HG02798 (cell line): ENCODE data around the gene ZNF407.
"Not testable (repeated sequence)": the region's sequence is repeated elsewhere in the genome, so short reads cannot be mapped to it uniquely, and the experiment has no call there.

Experiments used
- ATAC-seq: cut with Tn5 transposase; IDR thresholded peaks from one replicate; pipeline ENCODE4 v1.9.1; 2021; ENCODE audit warnings: mild to moderate bottlenecking; ENCODE audit not compliant: unreplicated experiment, poor library complexity

The ZNF407 gene

DNA sequence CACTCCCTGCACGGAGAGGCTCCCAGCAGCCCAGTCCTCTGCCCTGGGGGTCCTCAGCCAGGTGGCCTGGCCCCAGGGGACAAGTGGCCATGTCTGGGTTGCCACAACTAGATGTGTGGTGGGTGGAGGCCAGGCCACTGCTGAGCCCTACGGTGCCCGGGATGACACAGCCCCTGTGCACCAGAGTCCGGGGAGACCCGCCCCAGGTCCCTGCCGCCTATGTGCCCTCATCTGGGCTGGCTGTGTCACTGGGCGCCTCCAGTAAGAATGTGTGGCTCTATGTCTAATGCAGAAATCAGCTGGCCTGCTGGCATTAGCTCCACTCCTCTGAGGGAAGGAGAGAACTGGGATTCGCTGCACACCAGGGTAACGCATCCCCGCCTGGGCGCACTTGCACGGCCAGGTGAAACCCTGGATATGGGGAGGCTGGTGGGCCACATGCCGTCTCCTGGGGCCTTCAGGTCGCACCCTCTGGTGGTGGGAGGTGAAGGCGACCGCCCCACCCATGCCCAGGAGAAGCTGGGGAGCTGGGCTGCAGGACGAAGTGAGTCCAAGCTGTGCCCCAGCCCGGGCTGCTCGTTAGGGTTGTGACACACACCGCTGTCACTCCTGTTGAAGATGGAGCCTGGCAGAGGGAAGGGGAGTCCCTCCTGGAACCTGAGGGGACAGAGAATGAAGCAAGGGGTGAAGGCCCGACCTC, 475.2 kb downstream of the ZNF407 start:
- no peak for ATAC-seq

DNA sequence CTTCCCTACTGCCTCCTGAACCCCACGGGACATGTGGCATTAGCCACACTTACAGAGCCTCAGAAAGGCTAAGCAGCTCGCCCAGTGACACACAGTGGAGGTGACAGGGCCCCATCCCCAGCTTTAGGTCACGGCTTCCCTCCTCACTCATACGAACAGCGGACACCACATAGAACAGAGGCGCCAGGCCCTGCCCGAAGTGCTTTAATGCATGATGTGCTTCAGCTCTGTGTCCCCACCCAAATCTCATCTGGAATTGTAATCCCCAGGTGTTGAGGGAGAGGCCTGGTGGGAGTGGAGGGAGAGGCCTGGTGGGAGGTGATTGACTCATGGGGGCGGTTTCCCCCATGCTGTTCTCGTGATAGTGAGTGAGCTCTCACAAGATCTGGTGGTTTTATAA, 476.0 kb downstream of the ZNF407 start:
- ATAC-seq = no peak

DNA sequence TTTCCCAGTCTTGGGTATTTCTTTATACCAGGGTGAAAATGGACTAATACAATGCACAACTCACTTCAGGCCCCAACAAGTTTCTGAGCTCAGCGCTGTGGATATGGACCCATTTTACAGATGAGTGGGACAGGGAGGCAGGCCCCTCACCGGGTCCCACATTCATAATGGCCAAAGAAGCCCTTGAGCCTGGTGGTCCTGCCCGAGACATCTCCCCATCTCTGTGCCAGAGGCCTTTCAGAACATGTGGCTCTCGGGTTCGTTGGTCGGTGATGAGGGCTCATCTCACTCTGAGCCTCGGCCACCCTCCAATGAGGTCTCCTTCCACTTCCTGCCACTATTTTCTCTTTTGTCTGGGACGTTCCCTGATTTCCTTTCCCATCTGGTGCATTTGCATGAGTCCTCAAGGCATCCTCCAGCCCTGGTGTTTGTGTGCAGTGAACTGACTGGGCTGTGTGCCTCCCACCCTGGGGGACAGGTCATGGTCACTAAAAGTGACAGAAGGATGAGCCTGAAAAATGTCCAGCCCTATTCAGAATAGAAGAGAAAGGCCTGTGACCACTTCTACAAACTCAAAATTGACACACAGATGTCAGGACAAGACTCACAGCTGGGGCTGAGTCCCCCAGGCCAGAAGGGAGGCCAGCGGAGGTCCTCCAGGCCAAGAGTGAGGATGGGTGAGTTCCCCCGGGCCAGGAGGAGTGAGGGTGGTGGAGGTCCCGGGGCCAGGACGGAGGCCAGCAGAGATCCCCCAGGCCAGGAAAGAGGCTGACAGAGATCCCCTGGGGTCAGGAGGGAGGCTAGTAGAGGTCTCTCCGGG, 476.7 kb downstream of the ZNF407 start:
- ATAC-seq = no peak

DNA sequence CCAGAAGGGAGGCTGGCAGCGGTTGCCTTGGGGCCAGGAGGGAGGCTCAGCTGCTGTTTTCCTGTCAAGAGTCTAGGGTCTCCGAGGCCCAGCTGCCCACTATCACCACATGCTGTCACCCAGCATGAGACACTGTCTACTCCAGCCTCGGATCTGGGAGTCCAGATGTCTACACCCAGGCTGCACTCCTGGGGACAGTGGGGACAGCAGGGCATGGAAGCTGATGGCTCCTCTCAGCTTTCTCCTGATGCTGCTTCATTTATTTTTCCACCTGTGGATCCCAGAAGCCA, 477.3 kb downstream of the ZNF407 start:
- ATAC-seq = no peak

DNA sequence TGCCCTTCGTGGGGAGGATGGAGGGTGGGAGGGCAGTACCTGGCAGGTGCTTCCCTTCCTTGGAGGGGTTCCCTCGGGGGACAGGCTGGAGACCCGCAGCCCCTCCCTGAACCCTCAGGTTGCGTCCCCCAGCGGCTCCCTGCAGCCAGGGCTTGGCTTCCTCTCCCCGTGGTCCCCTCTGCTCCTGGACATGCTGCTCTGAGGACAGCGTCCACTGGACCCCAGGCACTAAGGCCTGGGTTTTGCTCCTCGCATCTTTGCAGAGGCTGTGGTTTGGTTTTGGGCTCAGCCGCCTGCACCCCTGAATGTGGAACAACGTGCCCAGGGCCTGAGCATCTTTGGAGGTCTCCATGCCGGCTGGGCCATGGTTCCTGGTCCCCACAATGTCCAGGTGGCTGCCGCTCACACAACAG, 477.8 kb downstream of the ZNF407 start:
- ATAC-seq = no peak

DNA sequence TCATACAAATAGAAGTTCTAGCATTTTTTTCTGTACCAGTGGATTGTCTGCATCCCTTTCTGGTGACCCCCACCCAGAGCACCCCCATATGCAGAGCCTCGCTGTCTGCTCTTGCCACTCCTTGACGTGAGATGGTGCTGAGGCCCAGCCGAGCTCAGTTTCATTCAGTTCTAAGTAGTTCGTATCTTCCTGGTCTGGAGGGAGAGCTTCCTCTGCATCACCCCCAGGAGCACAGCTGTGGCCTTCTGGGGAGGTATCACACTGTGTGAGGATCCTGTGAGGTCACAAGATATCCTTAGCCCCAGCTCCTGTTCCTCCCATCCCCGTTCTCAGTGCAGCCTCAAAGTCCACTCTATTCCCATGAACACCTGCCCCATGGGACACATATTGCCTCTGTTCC, 478.6 kb downstream of the ZNF407 start:
- ATAC-seq = no peak

DNA sequence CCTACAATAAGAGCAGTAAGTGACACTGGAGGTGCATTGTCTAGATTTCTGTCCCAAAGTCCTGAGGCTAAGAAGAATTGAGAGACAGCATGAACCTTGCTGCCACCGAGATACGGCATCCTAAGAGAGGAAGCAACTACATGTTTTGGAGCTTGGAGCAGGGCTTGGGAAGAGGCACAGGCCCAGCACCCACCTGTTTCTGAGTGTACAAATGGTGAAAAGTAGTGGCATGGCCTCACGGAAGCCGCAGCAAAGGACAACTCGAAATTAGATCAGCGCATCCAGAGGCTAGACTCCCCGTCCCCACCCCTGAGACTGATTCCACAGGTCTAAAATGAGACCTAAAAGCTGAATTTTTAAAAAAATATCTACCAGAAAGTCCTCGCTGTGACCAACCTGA, 483.8 kb downstream of the ZNF407 start:
- no peak for ATAC-seq

DNA sequence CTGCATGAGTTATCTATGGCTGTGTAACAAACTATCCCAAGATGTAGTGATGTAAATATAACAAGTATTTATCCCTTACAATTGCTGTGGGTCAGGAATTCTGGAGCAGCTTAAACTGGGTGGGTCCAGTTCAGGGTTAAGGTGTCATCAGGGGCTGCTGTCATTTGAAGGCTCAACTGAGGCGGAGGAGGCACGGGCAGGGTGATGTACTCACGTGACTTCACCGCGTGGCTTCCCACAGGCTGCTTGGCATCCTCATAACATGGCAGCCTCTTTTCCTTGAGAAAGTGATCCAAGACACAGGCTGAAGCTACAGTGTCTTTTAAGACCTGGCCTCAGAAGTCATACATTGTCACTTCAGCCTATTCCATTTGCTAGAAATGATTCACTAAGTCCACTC, 485.5 kb downstream of the ZNF407 start:
- no peak for ATAC-seq

DNA sequence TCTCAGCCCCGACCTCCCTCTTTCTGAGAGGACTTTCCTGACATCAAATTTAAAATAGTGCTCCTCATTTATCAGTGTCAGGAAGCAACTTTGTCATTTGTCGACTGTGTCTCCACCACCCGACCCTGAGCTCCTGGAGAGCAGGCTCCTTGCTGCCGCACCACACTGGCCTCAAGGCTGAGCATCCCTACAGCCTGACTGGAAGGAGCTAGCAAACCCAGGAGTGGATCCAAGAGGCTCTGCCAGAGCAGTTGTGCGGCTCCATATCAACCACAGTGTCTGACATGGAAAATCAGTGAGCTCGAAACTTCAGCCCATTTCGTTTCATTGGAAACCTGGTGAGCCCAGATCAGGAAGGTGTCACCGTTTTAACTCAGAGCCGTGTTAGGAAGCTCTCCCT, 486.1 kb downstream of the ZNF407 start:
- no peak for ATAC-seq

DNA sequence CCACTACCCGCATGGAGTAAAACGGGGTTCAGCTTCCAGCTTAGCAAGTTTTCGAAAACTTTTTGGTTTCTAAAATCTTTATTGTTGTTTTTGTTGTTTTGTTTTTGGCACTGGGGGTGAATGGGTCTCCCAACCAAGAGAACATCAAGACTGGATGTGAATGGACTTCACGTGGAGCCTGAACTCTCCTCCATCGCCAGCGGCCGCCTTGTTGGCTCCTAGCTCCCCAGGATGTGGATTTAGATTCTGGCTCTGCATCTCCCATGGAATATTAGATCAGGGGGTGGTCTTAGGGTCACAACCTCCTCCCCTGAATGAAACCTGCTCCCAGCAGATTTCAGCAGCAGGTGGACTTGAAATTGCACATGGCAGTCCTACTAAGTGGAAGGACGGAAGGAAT, 488.0 kb downstream of the ZNF407 start:
- not testable (repeated sequence) for ATAC-seq

DNA sequence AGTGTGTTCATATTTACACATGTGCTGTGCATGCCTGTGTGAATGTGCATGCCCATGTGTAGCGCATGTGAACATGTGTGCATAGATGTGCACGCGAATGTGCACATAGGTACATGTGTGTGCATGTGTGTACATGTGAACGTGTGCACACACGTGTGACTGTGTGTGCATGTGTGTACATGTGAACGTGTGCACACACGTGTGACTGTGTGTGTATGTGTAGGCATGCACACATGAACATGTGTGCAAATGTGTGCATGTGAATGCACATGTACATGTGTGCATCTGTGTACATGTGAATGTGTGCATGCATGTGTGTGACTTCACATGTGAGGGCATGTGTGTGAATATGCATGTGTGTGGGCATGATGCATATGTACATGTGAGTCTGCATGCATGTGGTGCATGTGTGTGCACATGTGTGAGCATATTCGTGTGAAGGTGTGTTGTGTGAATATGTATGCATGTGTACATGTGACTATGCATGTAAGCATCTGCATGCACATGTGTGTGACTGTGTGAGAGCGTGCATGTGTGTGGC, 488.9 kb downstream of the ZNF407 start:
- no peak for ATAC-seq

DNA sequence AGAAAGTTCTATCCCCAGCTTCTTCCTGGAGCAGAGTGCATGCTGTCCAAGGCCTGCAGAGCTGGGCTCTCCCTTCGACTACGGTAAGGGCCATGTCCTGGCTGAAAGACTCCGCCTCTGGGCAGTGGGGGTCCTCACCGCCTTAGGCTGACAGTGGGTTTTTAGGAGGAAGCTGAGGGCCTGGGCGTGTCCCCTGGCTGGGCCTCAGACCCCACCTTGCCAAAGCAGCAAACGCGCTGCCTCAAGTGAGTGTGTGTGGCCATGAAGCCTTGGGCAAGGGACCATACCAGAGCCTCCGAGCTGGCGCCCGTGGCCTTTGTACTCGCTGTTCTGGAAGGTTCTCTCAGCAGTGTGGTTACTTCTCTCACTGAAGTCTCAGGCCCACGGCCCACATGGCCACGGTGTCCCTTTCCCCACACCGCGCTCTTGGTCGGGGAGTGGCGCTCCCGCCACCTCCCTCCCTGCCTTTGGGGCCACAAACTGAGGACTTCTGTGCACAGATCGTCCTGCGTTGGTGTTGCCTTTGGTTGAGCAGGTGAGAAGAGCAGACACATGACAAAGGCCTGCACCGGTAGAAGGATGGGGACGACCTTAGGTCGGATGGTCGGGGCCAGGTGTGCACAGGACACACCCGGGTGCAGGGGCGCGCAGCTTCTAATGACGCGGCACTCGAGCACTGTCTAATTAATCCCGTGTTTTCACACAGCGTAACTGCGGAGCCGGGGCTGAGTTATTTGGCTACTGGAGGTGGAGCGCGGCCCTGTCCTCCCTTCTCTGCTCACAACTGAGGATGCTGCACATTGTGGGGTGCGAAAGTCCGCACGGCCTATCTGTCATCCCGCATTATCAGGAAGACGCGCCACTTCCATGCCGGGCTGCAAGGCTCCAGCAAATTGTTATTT, 489.7 kb downstream of the ZNF407 start:
- ATAC-seq = no peak

DNA sequence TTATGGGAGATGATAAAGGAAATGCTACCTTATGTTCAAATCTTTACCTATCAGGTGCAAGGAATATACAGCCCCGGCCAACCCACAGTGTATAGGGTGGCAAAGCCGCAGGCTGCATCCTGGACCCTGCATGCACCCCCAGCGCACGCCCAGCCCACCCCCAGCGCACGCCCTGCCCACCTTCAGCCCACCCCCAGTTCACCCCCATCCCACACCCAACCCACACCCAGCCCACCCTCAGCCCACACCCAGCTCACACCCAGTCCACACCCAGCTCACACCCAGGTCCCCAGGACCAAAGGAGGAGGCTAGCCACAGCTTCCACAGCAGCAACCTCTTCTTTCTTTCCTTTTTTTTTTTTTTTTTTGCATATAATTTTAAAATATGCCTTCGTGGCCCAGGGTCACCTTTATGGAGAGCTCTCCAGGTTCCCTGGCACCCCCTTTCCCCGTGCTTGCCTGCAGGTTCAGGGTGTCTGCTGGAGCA, 490.4 kb downstream of the ZNF407 start:
- ATAC-seq = no peak

DNA sequence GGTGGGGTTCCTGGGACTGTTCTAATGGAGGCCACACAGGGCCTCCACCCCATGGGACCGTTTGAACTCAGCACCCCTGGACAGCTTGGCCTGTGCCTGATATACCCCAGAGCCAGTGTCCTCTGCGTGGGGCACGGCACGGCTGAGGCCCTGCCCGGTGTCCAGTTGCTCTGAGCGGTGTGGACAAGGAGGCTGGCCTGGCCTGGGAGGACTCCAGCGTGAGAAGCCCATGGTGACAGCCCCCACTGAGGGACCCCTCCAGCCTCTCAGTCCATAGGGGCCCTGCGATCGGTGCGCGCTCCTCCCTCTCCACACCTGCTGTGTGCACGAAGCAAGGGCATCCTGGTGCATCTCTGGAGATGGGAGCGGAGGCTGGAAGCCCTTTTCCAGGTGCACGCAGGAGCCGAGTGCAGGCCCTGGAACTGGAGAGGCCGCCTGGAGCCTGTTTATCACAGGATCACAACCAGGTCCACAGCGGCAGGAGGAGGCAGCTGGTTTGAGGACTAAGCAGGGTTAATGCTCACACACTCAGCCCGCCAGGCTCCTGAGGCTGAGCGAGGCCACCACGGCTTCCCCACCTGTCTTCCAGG, 491.0 kb downstream of the ZNF407 start:
- ATAC-seq = no peak

DNA sequence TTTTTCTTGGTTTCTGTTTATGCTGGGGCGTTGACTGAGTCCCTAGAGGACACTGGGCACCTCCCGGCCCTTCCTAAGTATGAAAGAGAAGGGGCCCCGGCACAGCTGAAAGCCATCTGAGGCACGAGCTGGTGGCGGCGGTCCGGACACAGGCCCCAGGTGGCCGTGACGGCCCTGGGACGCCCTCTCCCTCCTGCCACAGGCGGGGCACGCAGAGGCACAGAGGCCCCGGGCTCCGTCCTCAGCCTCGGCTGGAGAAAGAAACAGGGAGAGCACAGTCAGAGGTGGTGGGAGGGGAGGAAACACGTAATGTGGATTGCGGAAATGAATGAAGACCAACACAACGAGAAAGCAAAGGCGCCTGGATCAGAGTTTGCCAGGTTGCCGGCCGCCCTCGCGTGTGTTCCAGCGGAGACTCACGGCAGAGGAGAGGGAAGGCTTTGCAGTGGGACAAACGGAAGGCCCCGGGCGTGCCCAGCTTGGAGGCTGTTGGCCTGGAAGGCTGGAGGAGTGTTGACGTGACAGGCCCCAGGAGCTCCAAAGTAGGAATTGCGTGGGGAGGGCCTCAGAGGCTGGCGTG, 492.2 kb downstream of the ZNF407 start:
- ATAC-seq = no peak

DNA sequence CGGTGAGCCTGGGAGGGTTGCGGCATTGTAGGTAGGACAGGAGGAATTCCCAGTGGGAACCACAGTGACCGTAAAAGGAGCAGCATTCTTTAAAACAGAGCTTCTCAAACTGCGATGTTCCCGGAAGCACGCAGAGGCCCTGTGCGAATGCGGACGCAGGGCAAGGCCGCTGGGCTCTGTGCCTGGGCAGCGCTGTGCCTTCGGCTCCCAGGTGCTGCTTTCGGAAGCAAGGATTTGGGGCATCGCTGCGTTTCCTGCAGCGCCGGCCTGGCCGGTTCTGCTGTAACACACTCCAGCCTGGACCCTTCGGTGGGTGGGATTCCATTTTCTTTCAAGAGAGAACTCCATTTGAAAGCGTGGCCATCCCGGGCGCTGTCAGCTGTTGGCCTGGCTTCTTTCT, 492.7 kb downstream of the ZNF407 start:
- no peak for ATAC-seq

DNA sequence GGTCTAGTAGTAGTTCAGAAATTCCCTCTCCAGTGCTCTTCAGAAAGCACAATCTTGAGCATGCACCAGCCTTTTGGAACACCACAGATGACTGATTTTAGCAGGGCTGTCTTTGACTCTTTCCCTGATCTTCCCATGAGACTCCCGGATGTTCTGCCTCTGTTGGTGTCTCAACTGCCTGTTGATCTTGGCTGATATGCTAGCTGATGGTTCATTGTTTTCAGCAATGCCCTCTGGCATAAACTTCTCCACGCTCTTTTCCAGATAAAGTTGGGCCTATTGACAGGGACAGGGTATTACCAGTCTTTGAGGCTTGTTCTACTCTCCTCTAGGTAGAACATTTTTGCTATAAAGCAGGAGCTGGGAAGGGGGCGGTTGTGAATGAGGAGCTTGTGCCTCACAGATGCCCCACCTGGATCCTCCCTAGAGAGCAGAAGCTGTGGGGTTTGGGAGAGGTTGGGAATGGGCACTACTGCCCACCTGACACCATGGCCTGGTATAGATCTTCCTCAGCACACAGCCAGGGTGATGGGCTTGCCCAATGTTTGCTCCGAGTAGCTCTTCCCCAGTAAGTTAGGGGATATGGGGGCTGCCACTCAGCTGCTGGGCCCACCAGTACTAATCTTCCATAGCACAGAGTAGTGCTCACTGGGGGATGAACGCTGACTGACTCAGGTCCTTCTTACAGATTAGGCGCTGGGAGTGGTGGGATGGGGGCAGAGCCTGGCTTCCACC, 500.0 kb downstream of the ZNF407 start:
- no peak for ATAC-seq

DNA sequence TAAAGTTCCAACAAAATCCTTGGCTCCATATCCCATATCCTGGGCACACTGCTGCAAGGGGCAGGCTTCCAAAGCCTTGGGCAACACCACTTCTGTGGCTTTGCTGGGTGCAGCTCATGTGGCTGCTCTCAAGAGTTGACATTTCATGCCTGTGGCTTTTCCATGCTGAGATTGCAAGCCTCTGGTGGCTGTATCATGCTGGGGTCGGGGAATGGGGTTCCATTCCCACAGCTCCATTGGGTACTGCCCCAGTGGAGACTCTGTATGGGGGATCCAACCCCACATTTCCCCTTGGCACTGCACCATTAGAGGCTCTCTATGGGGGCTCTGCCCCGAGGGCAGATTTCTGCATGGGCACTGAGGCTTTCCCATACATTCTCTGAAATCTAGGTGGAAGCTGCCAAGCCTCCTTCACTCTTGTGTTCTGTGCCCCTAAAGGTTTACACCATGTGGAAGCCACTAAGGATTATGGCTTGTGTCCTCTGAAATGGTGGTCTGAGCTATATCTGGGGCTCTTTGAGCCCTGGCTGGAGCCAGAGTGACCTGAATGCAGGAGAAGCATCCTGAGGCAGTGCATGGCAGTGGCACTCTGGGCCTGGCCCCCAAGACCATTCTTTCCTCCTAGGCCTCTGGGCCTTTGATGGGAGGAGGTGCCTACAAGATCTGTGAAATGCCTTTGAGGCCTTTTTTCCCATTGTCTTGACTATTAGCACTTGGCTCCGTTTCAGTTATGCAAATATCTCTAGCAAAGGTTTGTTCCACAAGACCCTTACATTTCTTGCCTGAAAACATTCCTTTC, 503.4 kb downstream of the ZNF407 start:
- no peak for ATAC-seq

DNA sequence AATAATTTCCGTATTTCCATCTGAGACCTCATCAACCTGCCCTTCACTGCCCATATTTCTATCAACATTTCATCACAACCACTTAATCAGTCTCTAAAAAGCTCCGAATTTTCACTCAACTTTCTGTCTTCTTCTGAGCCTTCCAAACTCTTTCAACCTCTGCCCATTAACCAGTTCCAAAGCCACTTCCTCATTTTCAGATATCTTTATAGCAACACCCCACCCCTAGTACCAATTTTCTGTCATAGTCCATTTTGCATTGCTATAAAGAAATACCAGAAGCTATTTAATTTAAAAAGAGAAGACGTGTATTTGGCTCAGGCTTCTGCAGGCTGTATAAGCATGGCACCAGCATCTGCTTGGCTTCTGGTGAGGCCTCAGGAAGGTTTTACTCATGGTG, 504.2 kb downstream of the ZNF407 start:
- no peak for ATAC-seq
